B cell (primary cell): ENCODE results near the gene LARGE1. TPM values are rescaled to one million over a fixed set of nuclear protein-coding genes. Genes with fewer than 3 reads are reported as not detected.

ENCODE experiments used
- ATAC-seq: fragments of 200-7000 bp; cut with Tn5 transposase; one replicate; pipeline ENCODE4 v1.10.0; 2021; ENCODE audit warnings: low read depth, mild to moderate bottlenecking, moderate number of reproducible peaks, moderate library complexity
- CTCF ChIA-PET: fragments of 350-600 bp; sonication (Branson Sonifier 250); formaldehyde crosslinking; loops from one replicate; lab custom pipeline; 2021; ENCODE audit warnings: antibody characterized with exemption, inconsistent platforms; lab: Charles Lee
- POLR2A ChIA-PET: fragments of 350-600 bp; sonication (Branson Sonifier 250); formaldehyde crosslinking; loops from one replicate; lab custom pipeline; 2021; ENCODE audit warnings: antibody characterized with exemption; lab: Charles Lee
- DNase-seq: peaks from one replicate; pipeline ENCODE4 v3.0.0; 2013
- H2AFZ ChIP-seq: 2 replicates; pipeline ENCODE4 v1.6.1; 2012; ENCODE audit warnings: mild to moderate bottlenecking, low read depth, low read length; ENCODE audit not compliant: insufficient read depth, poor library complexity, severe bottlenecking
- H3K27ac ChIP-seq, 2 donors: 1 replicate in 1 of 2; 2 replicates in 1 of 2; pipeline ENCODE4 v1.5.1; 2012 to 2013; ENCODE audit warnings: low read length in 2 of 2, mild to moderate bottlenecking in 2 of 2, moderate library complexity in 1 of 2
- H3K27me3 ChIP-seq, 4 experiments: fragments of 200-600 bp in 1 of 4; sonication (generic) in 1 of 4; replicated peaks in 1 of 4; 1 replicate in 2 of 4; 2 replicates in 2 of 4; pipeline versions ENCODE4 v1.6.1 to v1.7.0; 2013 to 2016; ENCODE audit warnings: low read length in 3 of 4, mild to moderate bottlenecking in 2 of 4, mixed read lengths in 1 of 4, moderate library complexity in 1 of 4; ENCODE audit not compliant: insufficient read depth in 4 of 4, control insufficient read depth in 3 of 4; ENCODE audit errors: control extremely low read depth in 1 of 4
- H3K36me3 ChIP-seq, 2 experiments: replicated peaks in 1 of 2; 1 replicate in 1 of 2; 2 replicates in 1 of 2; pipeline versions ENCODE4 v1.6.1 to v1.7.1; 2013; ENCODE audit warnings: low read length in 1 of 2; ENCODE audit not compliant: insufficient read depth in 2 of 2, control insufficient read depth in 1 of 2; ENCODE audit errors: control extremely low read depth in 1 of 2, extremely low read depth in 1 of 2
- H3K4me1 ChIP-seq, 2 donors: fragments of 200-600 bp in 1 of 2; sonication (generic) in 1 of 2; 1 replicate in 1 of 2; 2 replicates in 1 of 2; pipeline versions ENCODE4 v1.5.1 to v1.6.1; 2013 to 2017; ENCODE audit warnings: low read length in 2 of 2; ENCODE audit not compliant: control insufficient read depth in 2 of 2, insufficient read depth in 2 of 2
- H3K4me2 ChIP-seq: replicated peaks from 2 replicates; pipeline ENCODE3; 2012; ENCODE audit warnings: mild to moderate bottlenecking, low read depth, low read length; ENCODE audit not compliant: poor library complexity, severe bottlenecking
- H3K4me3 ChIP-seq, 5 experiments: fragments of 200-600 bp in 1 of 5; sonication (generic) in 1 of 5; 1 replicate in 3 of 5; 2 replicates in 2 of 5; pipeline versions ENCODE4 v1.5.1 to v1.7.0; 2011 to 2016; ENCODE audit warnings: low read length in 4 of 5, mild to moderate bottlenecking in 4 of 5, low read depth in 2 of 5, control low read depth in 1 of 5, moderate library complexity in 1 of 5; ENCODE audit not compliant: insufficient read depth in 1 of 5; ENCODE audit errors: control extremely low read depth in 1 of 5, extremely low read depth in 1 of 5
- H3K79me2 ChIP-seq: fragments of 200-600 bp; sonication (generic); one replicate; pipeline ENCODE4 v1.6.0; 2016; ENCODE audit warnings: low read length; ENCODE audit not compliant: control insufficient read depth, insufficient read depth
- H3K9ac ChIP-seq: fragments of 200-600 bp; sonication (generic); 2 replicates; pipeline ENCODE4 v1.6.1; 2017; ENCODE audit warnings: mild to moderate bottlenecking, low read length, moderate library complexity
- H3K9me3 ChIP-seq, 3 donors: one replicate each; pipeline versions ENCODE4 v1.6.1 to v1.7.1; 2013; ENCODE audit warnings: low read length in 2 of 3; ENCODE audit not compliant: control insufficient read depth in 2 of 3, insufficient read depth in 1 of 3; ENCODE audit errors: control extremely low read depth in 1 of 3
- H4K20me1 ChIP-seq: 2 replicates; pipeline ENCODE4 v1.6.0; 2012; ENCODE audit warnings: mild to moderate bottlenecking, low read length; ENCODE audit not compliant: insufficient read depth, control insufficient read depth, poor library complexity, severe bottlenecking
- H3K27ac Mint-ChIP-seq: one replicate; pipeline ENCODE4 v1.8.0; 2021; ENCODE audit warnings: mixed read lengths
- H3K27me3 Mint-ChIP-seq: one replicate; pipeline ENCODE4 v1.8.0; 2021; ENCODE audit warnings: mixed read lengths
- H3K4me1 Mint-ChIP-seq: one replicate; pipeline ENCODE4 v1.8.0; 2021; ENCODE audit warnings: mixed read lengths
- H3K4me3 Mint-ChIP-seq: one replicate; pipeline ENCODE4 v1.8.0; 2021; ENCODE audit warnings: mixed read lengths
- H3K9me3 Mint-ChIP-seq: one replicate; pipeline ENCODE4 v1.8.0; 2022; ENCODE audit warnings: mixed read lengths; ENCODE audit not compliant: insufficient read depth
- EZH2 ChIP-seq: IDR thresholded peaks from 2 replicates; pipeline ENCODE4 v1.6.1; 2012; ENCODE audit warnings: borderline replicate concordance, low read depth, mild to moderate bottlenecking, moderate library complexity, low read length; ENCODE audit not compliant: insufficient read depth, poor library complexity, severe bottlenecking
- WGBS: methylation state at CpG from one replicate; pipeline ENCODE4 v1.1.5; 2013; ENCODE audit warnings: missing lambda C conversion rate; ENCODE audit not compliant: insufficient coverage; 5-methylcytosine and 5-hydroxymethylcytosine counted together
- intact Hi-C: fragments of 100-400 bp; cut with micrococcal nuclease; formaldehyde crosslinking; loops from one replicate; pipeline ENCODE4 v1.10.0; 2022
- polyA plus RNA-seq: library from polyadenylated mRNA; depleted of rRNA; stranded (reverse); fragments of >200 nt; gene quantifications from 2 replicates; pipeline ENCODE4 v1.2.3, GENCODE V29; 2012
- total RNA-seq, 2 donors: library from RNA; stranded (reverse); fragments of 120-200 nt in 1 of 2; gene quantifications; 1 replicate in 1 of 2; 2 replicates in 1 of 2; pipeline versions ENCODE4 v1.2.3 to v1.2.4, GENCODE V29; 2013 to 2022
- TF ChIP-seq, protein P1 (sequence below): fragments of 200-600 bp; IDR thresholded peaks from one replicate; pipeline ENCODE4 v1.8.0; 2022; ENCODE audit warnings: antibody characterized with exemption, mild to moderate bottlenecking

The LARGE1 gene
- total and polyA plus RNA-seq, 2 donors (not counting 1 experiment from before 2014, with no cell fraction given), result 20.7 to 82.0 TPM

DNA sequence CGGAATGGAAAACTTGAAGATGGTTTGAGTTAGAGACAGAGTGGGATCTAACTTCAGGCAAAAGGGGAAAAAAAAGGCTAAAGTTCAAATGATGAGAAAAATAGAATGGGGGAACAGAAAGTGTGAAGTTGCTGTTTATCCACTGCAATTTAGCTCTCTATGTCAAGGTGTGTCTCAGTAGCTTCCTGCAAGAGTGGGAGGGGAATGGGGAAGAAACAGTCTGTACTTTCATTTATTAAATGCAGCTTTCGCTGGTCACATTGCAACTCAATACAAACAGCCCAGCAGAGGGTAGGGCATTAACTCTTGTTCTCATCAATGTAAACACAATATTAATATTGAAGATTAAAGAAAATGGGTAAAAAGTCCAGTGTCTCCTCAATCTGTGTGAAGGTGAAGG, 647.4 kb downstream of the LARGE1 start:
- Histone ChIP-seq H3K4me3 (peak overlapping the region in 1 of 5 experiments; percentile 28), H4K20me1 (no peaks in the 10 kb centered on the region), H3K27ac (peak overlapping the region; percentile 84 to 91), H3K4me1 (peaks cover 74 to 79% of the 10 kb centered on the region in 2 donors), H3K9me3 (peaks cover 0 to 11% (median 0%) of the 10 kb centered on the region in 3 donors), H3K79me2 (no peaks in the 10 kb centered on the region), H2AFZ (no peak overlapping the region), H3K4me2 (peak overlapping the region; percentile 58), H3K27me3 (no peaks in the 10 kb centered on the region), H3K9ac (peak overlapping the region; percentile 26), H3K36me3 (peaks cover 0 to 6% of the 10 kb centered on the region in 2 experiments)
- DNase-seq (peak; percentile 57), ATAC-seq (peak; percentile 14)
- peak overlapping the region; percentile 86 for H3K27ac Mint-ChIP-seq
- peak overlapping the region; percentile 68 for H3K4me3 Mint-ChIP-seq
- TF ChIP-seq, protein P1, sequence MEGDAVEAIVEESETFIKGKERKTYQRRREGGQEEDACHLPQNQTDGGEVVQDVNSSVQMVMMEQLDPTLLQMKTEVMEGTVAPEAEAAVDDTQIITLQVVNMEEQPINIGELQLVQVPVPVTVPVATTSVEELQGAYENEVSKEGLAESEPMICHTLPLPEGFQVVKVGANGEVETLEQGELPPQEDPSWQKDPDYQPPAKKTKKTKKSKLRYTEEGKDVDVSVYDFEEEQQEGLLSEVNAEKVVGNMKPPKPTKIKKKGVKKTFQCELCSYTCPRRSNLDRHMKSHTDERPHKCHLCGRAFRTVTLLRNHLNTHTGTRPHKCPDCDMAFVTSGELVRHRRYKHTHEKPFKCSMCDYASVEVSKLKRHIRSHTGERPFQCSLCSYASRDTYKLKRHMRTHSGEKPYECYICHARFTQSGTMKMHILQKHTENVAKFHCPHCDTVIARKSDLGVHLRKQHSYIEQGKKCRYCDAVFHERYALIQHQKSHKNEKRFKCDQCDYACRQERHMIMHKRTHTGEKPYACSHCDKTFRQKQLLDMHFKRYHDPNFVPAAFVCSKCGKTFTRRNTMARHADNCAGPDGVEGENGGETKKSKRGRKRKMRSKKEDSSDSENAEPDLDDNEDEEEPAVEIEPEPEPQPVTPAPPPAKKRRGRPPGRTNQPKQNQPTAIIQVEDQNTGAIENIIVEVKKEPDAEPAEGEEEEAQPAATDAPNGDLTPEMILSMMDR, result no peak
- TF ChIP-seq EZH2, result no peak
- CTCF ChIA-PET, result interaction anchor here (0.6 to 7.6 kb wide), 7 partner anchors 22 to 255 kb away, joined by 3 to 124 read pairs (median 8); no protein-coding TSS in a partner anchor
- WGBS, result 86% methylated on average over 1 of the region's 2 CpGs
- peaks cover 78% of the 10 kb centered on the region for H3K4me1 Mint-ChIP-seq
- POLR2A ChIA-PET, result interaction anchor here (0.7 kb wide), 1 partner anchor 27 kb away, joined by 3 read pairs; no protein-coding TSS in a partner anchor
- intact Hi-C loops, result loop anchor here (2.0 to 10.0 kb wide), 3 partner anchors 26 to 61 kb away; no protein-coding TSS in a partner anchor
- peaks cover 3% of the 10 kb centered on the region for H3K9me3 Mint-ChIP-seq
- no peaks in the 10 kb centered on the region for H3K27me3 Mint-ChIP-seq

DNA sequence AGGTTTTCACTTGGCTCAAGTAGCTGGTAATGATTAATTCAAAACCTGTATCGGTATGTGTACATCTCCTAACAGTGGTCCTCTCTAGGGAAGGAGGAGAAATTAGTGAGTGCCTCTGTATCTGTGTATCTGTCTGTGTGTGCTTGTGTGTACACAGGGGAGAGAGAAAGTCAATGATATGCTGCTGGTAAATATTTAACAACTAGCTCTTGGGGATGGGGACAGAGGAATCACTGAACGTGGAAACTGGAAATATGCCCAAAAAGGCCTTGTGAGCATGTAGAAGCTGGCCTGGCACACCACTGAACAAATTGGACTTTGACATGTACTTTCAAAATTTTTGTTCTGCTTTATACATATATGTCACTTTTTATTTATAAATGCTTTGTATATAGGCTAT, 648.1 kb downstream of the LARGE1 start:
- no peak for ATAC-seq
- no peaks in the 10 kb centered on the region for H3K27me3 ChIP-seq
- no peaks in the 10 kb centered on the region for H3K79me2 ChIP-seq
- peak overlapping the region; percentile 74 for H3K4me3 Mint-ChIP-seq
- POLR2A ChIA-PET, result interaction anchor here (1.0 kb wide), 1 partner anchor 28 kb away, joined by 3 read pairs; no protein-coding TSS in a partner anchor
- CTCF ChIA-PET, result interaction anchor here (0.9 to 7.6 kb wide), 9 partner anchors 11 to 254 kb away, joined by 3 to 124 read pairs (median 5); no protein-coding TSS in a partner anchor
- H3K27ac ChIP-seq, result peak overlapping the region; percentile 84 to 91
- no peak overlapping the region for H2AFZ ChIP-seq
- H4K20me1 ChIP-seq, result no peaks in the 10 kb centered on the region
- H3K27me3 Mint-ChIP-seq, result no peaks in the 10 kb centered on the region
- peak overlapping the region; percentile 88 for H3K27ac Mint-ChIP-seq
- H3K4me1 ChIP-seq, result peaks cover 74 to 79% of the 10 kb centered on the region in 2 donors
- H3K4me2 ChIP-seq, result peak overlapping the region; percentile 58
- H3K4me1 Mint-ChIP-seq, result peaks cover 76% of the 10 kb centered on the region
- no CpG with 5 or more reads among the region's 2 CpGs for WGBS
- intact Hi-C loops, result loop anchor here (2.0 to 10.0 kb wide), 3 partner anchors 27 to 60 kb away; no protein-coding TSS in a partner anchor
- peak overlapping the region; percentile 2 for H3K9ac ChIP-seq
- H3K9me3 Mint-ChIP-seq, result peaks cover 3% of the 10 kb centered on the region
- H3K4me3 ChIP-seq, result peak overlapping the region in 1 of 5 experiments; percentile 28
- TF ChIP-seq, protein P1, result no peak
- no peak for TF ChIP-seq EZH2
- DNase-seq, result peak; percentile 17
- peaks cover 0 to 11% (median 0%) of the 10 kb centered on the region in 3 donors for H3K9me3 ChIP-seq
- H3K36me3 ChIP-seq, result peaks cover 0 to 6% of the 10 kb centered on the region in 2 experiments
